ENCODE results near the gene TMEM132D.

GRCh38 chr12:129696405-129696804 is 207.4 kb downstream of the TMEM132D start:
- TF ChIP-seq CTCF (IDR thresholded peaks at IDR 0.05; ENCODE audit: low read length) (no peak), EZH2 (IDR thresholded peaks at IDR 0.05; ENCODE audit: borderline replicate concordance, low read length) (no peak)
